SH-SY5Y (cell line): ENCODE measurements around the gene SEMA6B.

ENCODE experiments used
- GATA2 ChIP-seq: IDR thresholded peaks from 2 replicates; pipeline ENCODE4 v1.6.1; 2011; ENCODE audit warnings: mild to moderate bottlenecking, low read depth, low read length
- GATA3 ChIP-seq: IDR thresholded peaks from 2 replicates; pipeline ENCODE4 v1.6.1; 2011; ENCODE audit warnings: low read depth, mild to moderate bottlenecking, low read length, moderate library complexity

SEMA6B gene

GRCh38 chr19:4506449-4507149 lies 52.9 kb downstream of the SEMA6B start:
- TF ChIP-seq GATA3: no peak
- no peak for TF ChIP-seq GATA2

GRCh38 chr19:4505570-4506448 lies 53.7 kb downstream of the SEMA6B start:
- TF ChIP-seq GATA3: no peak
- TF ChIP-seq GATA2: no peak

- TF ChIP-seq GATA3: no peak
Observed at GRCh38 chr19:4504891-4505569, 54.5 kb downstream of the SEMA6B start.

- no peak for TF ChIP-seq GATA2
- no peak for TF ChIP-seq GATA3
Observed at GRCh38 chr19:4504297-4504701, 55.2 kb downstream of the SEMA6B start.

- no peak for TF ChIP-seq GATA2
Observed at GRCh38 chr19:4503825-4504170, 55.7 kb downstream of the SEMA6B start.

GRCh38 chr19:4503132-4503824 lies 56.2 kb downstream of the SEMA6B start:
- no peak for TF ChIP-seq GATA2
- TF ChIP-seq GATA3: no peak

- no peak for TF ChIP-seq GATA3
- no peak for TF ChIP-seq GATA2
Observed at GRCh38 chr19:4502282-4503131, 57.0 kb downstream of the SEMA6B start.

GRCh38 chr19:4501691-4502090 lies 57.8 kb downstream of the SEMA6B start:
- TF ChIP-seq GATA2: no peak
- TF ChIP-seq GATA3: no peak

- no peak for TF ChIP-seq GATA2
- no peak for TF ChIP-seq GATA3
Observed at GRCh38 chr19:4500841-4501591, 58.5 kb downstream of the SEMA6B start.

- no peak for TF ChIP-seq GATA2
- no peak for TF ChIP-seq GATA3
Observed at GRCh38 chr19:4499855-4500254, 59.6 kb downstream of the SEMA6B start.

GRCh38 chr19:4499318-4499717 lies 60.2 kb downstream of the SEMA6B start:
- TF ChIP-seq GATA3 (no peak), GATA2 (no peak)

- no peak for TF ChIP-seq GATA2
- TF ChIP-seq GATA3: no peak
Observed at GRCh38 chr19:4498694-4499093, 60.8 kb downstream of the SEMA6B start.

GRCh38 chr19:4497770-4498389 lies 61.6 kb downstream of the SEMA6B start:
- TF ChIP-seq GATA3: no peak
- no peak for TF ChIP-seq GATA2
